ENCODE results near the gene ACP7. TPM values are rescaled to one million over a fixed set of nuclear protein-coding genes. Genes with fewer than 3 reads are reported as not detected.

Gene ACP7
- total RNA-seq, 2 donors from 2014 or later, result not detected

Other genes with a start within 250 kb of the ACP7 start
- gene HNRNPL, start 234.4 kb upstream of the ACP7 start, total RNA-seq, result 100 to 1,000 TPM; 153 to 167 TPM
- gene RINL, start 206.1 kb upstream of the ACP7 start, total RNA-seq, result 1 to 10 TPM; 4.7 to 5.5 TPM
- gene SIRT2, start 184.8 kb upstream of the ACP7 start, total RNA-seq, result 10 to 100 TPM; 42.8 to 68.4 TPM
- 10 to 100 TPM; 25.3 to 28.4 TPM for gene NFKBIB, start 184.4 kb upstream of the ACP7 start, total RNA-seq
- not detected for gene CCER2, start 172.2 kb upstream of the ACP7 start, total RNA-seq
- 10 to 100 TPM in 1 of 2 donors, 1 to 10 TPM in 1; 6.3 to 14.1 TPM for gene SARS2, start 153.6 kb upstream of the ACP7 start, total RNA-seq
- 10 to 100 TPM; 24.2 to 32.5 TPM for gene MRPS12, start 153.4 kb upstream of the ACP7 start, total RNA-seq
- 10 to 100 TPM; 29.6 to 31.7 TPM for gene FBXO17, start 108.6 kb upstream of the ACP7 start, total RNA-seq
- 10 to 100 TPM in 1 of 2 donors, 1 to 10 TPM in 1; 1.5 to 37.6 TPM for gene FBXO27, start 51.8 kb upstream of the ACP7 start, total RNA-seq
- 1 to 10 TPM; 7.4 to 8.7 TPM for gene PAK4, start 41.4 kb downstream of the ACP7 start, total RNA-seq
- gene NCCRP1, start 112.6 kb downstream of the ACP7 start, total RNA-seq, result under 1 TPM in 1 of 2 donors, not detected in 1; 0.27 TPM
- gene SYCN, start 119.9 kb downstream of the ACP7 start, total RNA-seq, result not detected
- gene IFNL3, start 160.6 kb downstream of the ACP7 start, total RNA-seq, result not detected
- gene IFNL4, start 164.5 kb downstream of the ACP7 start, total RNA-seq, result not detected
- gene IFNL2, start 184.0 kb downstream of the ACP7 start, total RNA-seq, result not detected
- not detected for gene IFNL1, start 212.0 kb downstream of the ACP7 start, total RNA-seq
- gene LRFN1, start 236.5 kb downstream of the ACP7 start, total RNA-seq, result under 1 TPM; 0.85 to 0.95 TPM